Duodenal mucosa (tissue), 2 donors: ENCODE data around the gene MFRP.

ENCODE experiments used
- H3K27ac ChIP-seq: one replicate; pipeline ENCODE4 v1.7.0; 2013; ENCODE audit warnings: low read depth, low read length
- H3K27me3 ChIP-seq, 2 donors: one replicate each; pipeline ENCODE4 v1.7.0; 2013; ENCODE audit warnings: low read length in 2 of 2, control low read depth in 1 of 2; ENCODE audit not compliant: insufficient read depth in 2 of 2, control insufficient read depth in 1 of 2
- H3K36me3 ChIP-seq, 2 donors: one replicate each; pipeline ENCODE4 v1.7.0; 2013; ENCODE audit warnings: low read length in 2 of 2, control low read depth in 1 of 2; ENCODE audit not compliant: insufficient read depth in 2 of 2, control insufficient read depth in 1 of 2
- H3K4me1 ChIP-seq, 2 donors: one replicate each; pipeline ENCODE4 v1.7.0; 2013; ENCODE audit warnings: low read length in 2 of 2, control low read depth in 1 of 2; ENCODE audit not compliant: insufficient read depth in 2 of 2, control insufficient read depth in 1 of 2
- H3K4me3 ChIP-seq, 2 donors: one replicate each; pipeline ENCODE4 v1.7.0; 2013; ENCODE audit warnings: low read length in 2 of 2, low read depth in 1 of 2
- H3K9ac ChIP-seq, 2 donors: one replicate each; pipeline ENCODE4 v1.7.0; 2013; ENCODE audit warnings: low read length in 2 of 2, low read depth in 1 of 2
- H3K9me3 ChIP-seq, 2 donors: one replicate each; pipeline ENCODE4 v1.7.0; 2013; ENCODE audit warnings: low read length in 2 of 2, control low read depth in 1 of 2; ENCODE audit not compliant: control insufficient read depth in 1 of 2

The MFRP gene

GRCh38 chr11:119378851-119379465 is 32.5 kb upstream of the MFRP start:
- H3K4me1 ChIP-seq: peaks cover 16 to 18% of the 10 kb centered on the region in 2 donors
- no peak overlapping the region for H3K27ac ChIP-seq
- H3K36me3 ChIP-seq: no peaks in the 10 kb centered on the region
- no peaks in the 10 kb centered on the region for H3K9me3 ChIP-seq
- no peak overlapping the region for H3K4me3 ChIP-seq
- H3K9ac ChIP-seq: no peak overlapping the region
- H3K27me3 ChIP-seq: peaks cover 0 to 6% of the 10 kb centered on the region in 2 donors

GRCh38 chr11:119377961-119378667 is 31.6 kb upstream of the MFRP start:
- H3K27ac ChIP-seq: no peak overlapping the region
- H3K4me3 ChIP-seq: no peak overlapping the region
- H3K4me1 ChIP-seq: peaks cover 16 to 18% of the 10 kb centered on the region in 2 donors

GRCh38 chr11:119377112-119377901 is 30.8 kb upstream of the MFRP start:
- Histone ChIP-seq H3K9ac (no peak overlapping the region), H3K27ac (no peak overlapping the region), H3K9me3 (no peaks in the 10 kb centered on the region), H3K4me3 (no peak overlapping the region), H3K36me3 (no peaks in the 10 kb centered on the region), H3K27me3 (peaks cover 0 to 6% of the 10 kb centered on the region in 2 donors), H3K4me1 (peaks cover 18% of the 10 kb centered on the region in 2 donors)

More at GRCh38 chr11:119377961-119378667, 31.6 kb upstream of the MFRP start:
- Histone ChIP-seq H3K27me3 (peaks cover 0 to 6% of the 10 kb centered on the region in 2 donors), H3K9me3 (no peaks in the 10 kb centered on the region), H3K36me3 (no peaks in the 10 kb centered on the region), H3K9ac (no peak overlapping the region)

- H3K4me1 ChIP-seq: peaks cover 16 to 19% of the 10 kb centered on the region in 2 donors
- H3K36me3 ChIP-seq: no peaks in the 10 kb centered on the region
- H3K9ac ChIP-seq: no peak overlapping the region
- no peak overlapping the region for H3K4me3 ChIP-seq
- H3K27me3 ChIP-seq: peaks cover 0 to 6% of the 10 kb centered on the region in 2 donors
- H3K27ac ChIP-seq: peak overlapping the region; percentile 42
- H3K9me3 ChIP-seq: no peaks in the 10 kb centered on the region
These were observed 29.8 kb upstream of the MFRP start for GRCh38 chr11:119376197-119376847.

- Histone ChIP-seq H3K9ac (no peak overlapping the region), H3K4me3 (no peak overlapping the region), H3K4me1 (peaks cover 16 to 19% of the 10 kb centered on the region in 2 donors), H3K27me3 (peaks cover 0 to 1% of the 10 kb centered on the region in 2 donors), H3K27ac (peak overlapping the region; percentile 44), H3K36me3 (no peaks in the 10 kb centered on the region), H3K9me3 (no peaks in the 10 kb centered on the region)
These were observed 29.1 kb upstream of the MFRP start for GRCh38 chr11:119375337-119376196.

- Histone ChIP-seq H3K4me3 (no peak overlapping the region), H3K9me3 (no peaks in the 10 kb centered on the region), H3K27ac (peak overlapping the region; percentile 44), H3K9ac (no peak overlapping the region), H3K4me1 (peaks cover 24 to 25% of the 10 kb centered on the region in 2 donors), H3K36me3 (no peaks in the 10 kb centered on the region), H3K27me3 (no peaks in the 10 kb centered on the region)
These were observed 28.3 kb upstream of the MFRP start for GRCh38 chr11:119374632-119375336.

- no peaks in the 10 kb centered on the region for H3K36me3 ChIP-seq
- H3K27me3 ChIP-seq: no peaks in the 10 kb centered on the region
- H3K27ac ChIP-seq: no peak overlapping the region
- no peaks in the 10 kb centered on the region for H3K9me3 ChIP-seq
- no peak overlapping the region for H3K4me3 ChIP-seq
- no peak overlapping the region for H3K9ac ChIP-seq
- H3K4me1 ChIP-seq: peaks cover 31 to 33% of the 10 kb centered on the region in 2 donors
These were observed 27.6 kb upstream of the MFRP start for GRCh38 chr11:119373921-119374631.

GRCh38 chr11:119373059-119373920 is 26.8 kb upstream of the MFRP start:
- Histone ChIP-seq H3K36me3 (no peaks in the 10 kb centered on the region), H3K9ac (no peak overlapping the region), H3K27ac (no peak overlapping the region), H3K27me3 (no peaks in the 10 kb centered on the region), H3K4me3 (no peak overlapping the region), H3K9me3 (no peaks in the 10 kb centered on the region), H3K4me1 (peaks cover 38 to 39% of the 10 kb centered on the region in 2 donors)
